NT2/D1 (cell line): ENCODE results near the gene TSEN2.

Experiments used
- DNase-seq: peaks from one replicate; pipeline ENCODE4 v3.0.0-alpha.2; 2011; ENCODE audit warnings: low read depth, low spot score
- H3K27me3 ChIP-seq: 2 replicates; pipeline ENCODE4 v1.6.0; 2011; ENCODE audit warnings: mild to moderate bottlenecking; ENCODE audit not compliant: insufficient read length, insufficient read depth
- H3K36me3 ChIP-seq: 2 replicates; pipeline ENCODE4 v1.6.1; 2011; ENCODE audit warnings: mild to moderate bottlenecking, low read length, mixed read lengths; ENCODE audit not compliant: insufficient read depth, insufficient read length
- H3K4me1 ChIP-seq: 2 replicates; pipeline ENCODE4 v1.5.1; 2011; ENCODE audit not compliant: insufficient read depth, insufficient read length
- H3K4me3 ChIP-seq: 2 replicates; pipeline ENCODE4 v1.5.1; 2011; ENCODE audit warnings: low read depth; ENCODE audit not compliant: insufficient read length
- H3K9ac ChIP-seq: 2 replicates; pipeline ENCODE4 v1.6.0; 2011; ENCODE audit warnings: low read depth; ENCODE audit not compliant: insufficient read length
- H3K9me3 ChIP-seq: 2 replicates; pipeline ENCODE4 v1.5.1; 2011; ENCODE audit warnings: mild to moderate bottlenecking, low read length; ENCODE audit not compliant: insufficient read depth
- SUZ12 ChIP-seq: IDR thresholded peaks from 2 replicates; pipeline ENCODE4 v1.6.1; 2011; ENCODE audit not compliant: insufficient read length, insufficient read depth; ENCODE audit errors: extremely low read depth
- YY1 ChIP-seq: IDR thresholded peaks from 2 replicates; pipeline ENCODE4 v1.6.1; 2011; ENCODE audit not compliant: insufficient read length, insufficient read depth
- ZNF274 ChIP-seq: IDR thresholded peaks from 2 replicates; pipeline ENCODE4 v1.6.1; 2011; ENCODE audit warnings: mild to moderate bottlenecking, low read depth, low read length

TSEN2 gene

GRCh38 chr3:12462159-12462947, 21.9 kb upstream of the TSEN2 start:
- no peak overlapping the region for H3K4me3 ChIP-seq
- no peak for DNase-seq
- no peaks in the 10 kb centered on the region for H3K9me3 ChIP-seq
- peaks cover 6% of the 10 kb centered on the region for H3K4me1 ChIP-seq
- no peaks in the 10 kb centered on the region for H3K36me3 ChIP-seq
- no peak overlapping the region for H3K9ac ChIP-seq
- no peak for TF ChIP-seq ZNF274
- no peak for TF ChIP-seq YY1
- no peaks in the 10 kb centered on the region for H3K27me3 ChIP-seq

- no peak for DNase-seq
- peaks cover 6% of the 10 kb centered on the region for H3K4me1 ChIP-seq
- no peaks in the 10 kb centered on the region for H3K27me3 ChIP-seq
- no peaks in the 10 kb centered on the region for H3K9me3 ChIP-seq
- no peak overlapping the region for H3K9ac ChIP-seq
- no peaks in the 10 kb centered on the region for H3K36me3 ChIP-seq
- TF ChIP-seq SUZ12 (no peak), ZNF274 (no peak), YY1 (no peak)
- no peak overlapping the region for H3K4me3 ChIP-seq
Observed at GRCh38 chr3:12463686-12464085, 20.6 kb upstream of the TSEN2 start.

GRCh38 chr3:12464181-12464580, 20.1 kb upstream of the TSEN2 start:
- H3K9ac ChIP-seq: no peak overlapping the region
- no peaks in the 10 kb centered on the region for H3K27me3 ChIP-seq
- peaks cover 6% of the 10 kb centered on the region for H3K4me1 ChIP-seq
- TF ChIP-seq SUZ12 (no peak), ZNF274 (no peak), YY1 (no peak)
- no peaks in the 10 kb centered on the region for H3K9me3 ChIP-seq
- H3K4me3 ChIP-seq: no peak overlapping the region
- H3K36me3 ChIP-seq: no peaks in the 10 kb centered on the region
- DNase-seq: no peak

GRCh38 chr3:12465151-12465835, 19.0 kb upstream of the TSEN2 start:
- Histone ChIP-seq H3K4me1 (peaks cover 6% of the 10 kb centered on the region), H3K9ac (no peak overlapping the region), H3K9me3 (no peaks in the 10 kb centered on the region), H3K4me3 (no peak overlapping the region), H3K27me3 (no peaks in the 10 kb centered on the region), H3K36me3 (no peaks in the 10 kb centered on the region)
- TF ChIP-seq SUZ12 (no peak), ZNF274 (no peak), YY1 (no peak)
- no peak for DNase-seq

- no peaks in the 10 kb centered on the region for H3K36me3 ChIP-seq
- DNase-seq: no peak
- TF ChIP-seq SUZ12 (no peak), ZNF274 (no peak), YY1 (no peak)
- H3K27me3 ChIP-seq: no peaks in the 10 kb centered on the region
- peaks cover 6% of the 10 kb centered on the region for H3K4me1 ChIP-seq
- H3K9ac ChIP-seq: no peak overlapping the region
- H3K4me3 ChIP-seq: no peak overlapping the region
- H3K9me3 ChIP-seq: no peaks in the 10 kb centered on the region
Observed at GRCh38 chr3:12465836-12466225, 18.4 kb upstream of the TSEN2 start.

- Histone ChIP-seq H3K9ac (no peak overlapping the region), H3K4me3 (no peak overlapping the region), H3K4me1 (peaks cover 6% of the 10 kb centered on the region), H3K36me3 (no peaks in the 10 kb centered on the region), H3K27me3 (peaks cover 2% of the 10 kb centered on the region), H3K9me3 (no peaks in the 10 kb centered on the region)
- no peak for TF ChIP-seq ZNF274
- no peak for DNase-seq
Observed at GRCh38 chr3:12467746-12468145, 16.5 kb upstream of the TSEN2 start.

- TF ChIP-seq YY1: no peak
- no peak for TF ChIP-seq SUZ12
- TF ChIP-seq ZNF274: no peak
- Histone ChIP-seq H3K4me3 (no peak overlapping the region), H3K9me3 (no peaks in the 10 kb centered on the region), H3K4me1 (peaks cover 6% of the 10 kb centered on the region), H3K36me3 (no peaks in the 10 kb centered on the region), H3K9ac (no peak overlapping the region), H3K27me3 (peaks cover 2% of the 10 kb centered on the region)
- DNase-seq: no peak
Observed at GRCh38 chr3:12468276-12468675, 16.0 kb upstream of the TSEN2 start.
